ENCODE results near the gene RSPH1. TPM values are rescaled to one million over a fixed set of nuclear protein-coding genes. Genes with fewer than 3 reads are reported as not detected.

RSPH1 gene
- total RNA-seq (1 to 10 TPM in 1 of 5 donors, under 1 TPM in 3, not detected in 1; 0.37 to 8.9 (median 0.58) TPM), polyA plus RNA-seq (1 to 10 TPM; 1.8 to 2.9 (median 2.8) TPM)
- long read RNA-seq, donor 1, partial matches to known transcripts: 0 of 1 reads
- long read RNA-seq, donor 1, other reads (novel, unspliced or antisense): 0 of 1 reads
- long read RNA-seq, donor 2, partial matches to known transcripts: 0 of 3 reads
- long read RNA-seq, donor 2, other reads (novel, unspliced or antisense): 0 of 3 reads
- long read RNA-seq, donor 3: 0 reads
- long read RNA-seq, donor 4: 0 reads
- long read RNA-seq, donor 5, partial matches to known transcripts: 0 of 1 reads
- long read RNA-seq, donor 5, other reads (novel, unspliced or antisense): 0 of 1 reads
- long read RNA-seq, donor 6, partial matches to known transcripts: 0 of 1 reads
- long read RNA-seq, donor 6, other reads (novel, unspliced or antisense): 0 of 1 reads
- long read RNA-seq, donor 7, partial matches to known transcripts: 0 of 2 reads
- long read RNA-seq, donor 7, other reads (novel, unspliced or antisense): 0 of 2 reads
- long read RNA-seq, donor 8, partial matches to known transcripts: 0 of 1 reads
- long read RNA-seq, donor 8, other reads (novel, unspliced or antisense): 0 of 1 reads
- long read RNA-seq, donor 9, partial matches to known transcripts: 0 of 1 reads
- long read RNA-seq, donor 9, other reads (novel, unspliced or antisense): 0 of 1 reads
- long read RNA-seq, donor 10, partial matches to known transcripts: 0 of 1 reads
- long read RNA-seq, donor 10, other reads (novel, unspliced or antisense): 0 of 1 reads

- Histone ChIP-seq H3K4me1 (peaks cover 11 to 31% (median 18%) of the 10 kb centered on the region in 4 donors), H3K4me3 (peak within 1 kb of the TSS; percentile 62 to 68 (median 64)), H3K9me3 (no peaks in the 10 kb centered on the region), H3K27me3 (no peaks in the 10 kb centered on the region), H3K27ac (peak within 1 kb of the TSS; percentile 86 to 95 (median 88)), H3K36me3 (no peaks in the 10 kb centered on the region)
- WGBS, 5 donors: 0 to 1% (median 0%) methylated on average over 36 to 58 of the region's 58 CpGs
- TF ChIP-seq POLR2A (IDR thresholded peaks at IDR 0.05): peak in 1 of 4 donors; percentile 54
- TF ChIP-seq POLR2AphosphoS5 (IDR thresholded peaks at IDR 0.05): peak; percentile 69 to 71 (median 70)
- TF ChIP-seq, protein P1, sequence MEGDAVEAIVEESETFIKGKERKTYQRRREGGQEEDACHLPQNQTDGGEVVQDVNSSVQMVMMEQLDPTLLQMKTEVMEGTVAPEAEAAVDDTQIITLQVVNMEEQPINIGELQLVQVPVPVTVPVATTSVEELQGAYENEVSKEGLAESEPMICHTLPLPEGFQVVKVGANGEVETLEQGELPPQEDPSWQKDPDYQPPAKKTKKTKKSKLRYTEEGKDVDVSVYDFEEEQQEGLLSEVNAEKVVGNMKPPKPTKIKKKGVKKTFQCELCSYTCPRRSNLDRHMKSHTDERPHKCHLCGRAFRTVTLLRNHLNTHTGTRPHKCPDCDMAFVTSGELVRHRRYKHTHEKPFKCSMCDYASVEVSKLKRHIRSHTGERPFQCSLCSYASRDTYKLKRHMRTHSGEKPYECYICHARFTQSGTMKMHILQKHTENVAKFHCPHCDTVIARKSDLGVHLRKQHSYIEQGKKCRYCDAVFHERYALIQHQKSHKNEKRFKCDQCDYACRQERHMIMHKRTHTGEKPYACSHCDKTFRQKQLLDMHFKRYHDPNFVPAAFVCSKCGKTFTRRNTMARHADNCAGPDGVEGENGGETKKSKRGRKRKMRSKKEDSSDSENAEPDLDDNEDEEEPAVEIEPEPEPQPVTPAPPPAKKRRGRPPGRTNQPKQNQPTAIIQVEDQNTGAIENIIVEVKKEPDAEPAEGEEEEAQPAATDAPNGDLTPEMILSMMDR (IDR thresholded peaks at IDR 0.05): no peak
- DNase-seq: peak; percentile 100
- intact Hi-C loops (cut with DNase I; ENCODE audit: low total_unique reads): no loop called here
Measured at GRCh38 chr21:42496120-42496838, at the start of gene RSPH1. Gene RSPH1, minus strand, starts transcription at chr21:42496224. Its CDS starts 38 bp downstream, at chr21:42496186.

GRCh38 chr21:42545745-42546144, 49.7 kb upstream of the RSPH1 start:
- no peak for TF ChIP-seq POLR2AphosphoS5 (IDR thresholded peaks at IDR 0.05)
- no peak for TF ChIP-seq EP300 (IDR thresholded peaks at IDR 0.05)
- no peak for TF ChIP-seq POLR2A (IDR thresholded peaks at IDR 0.05)
- TF ChIP-seq, protein P1 (IDR thresholded peaks at IDR 0.05): no peak
- intact Hi-C loops (cut with DNase I; ENCODE audit: low total_unique reads): no loop called here
- H3K27me3 ChIP-seq: no peaks in the 10 kb centered on the region
- H3K9me3 ChIP-seq: no peaks in the 10 kb centered on the region
- H3K36me3 ChIP-seq: peaks cover 53 to 94% (median 90%) of the 10 kb centered on the region in 4 donors
- H3K27ac ChIP-seq: no peak overlapping the region
- DNase-seq: no peak
- H3K4me1 ChIP-seq: peaks cover 0 to 4% (median 0%) of the 10 kb centered on the region in 4 donors
- 67 to 80% (median 76%) methylated on average over 5 to 8 of the region's 8 CpGs for WGBS, 5 donors
- H3K4me3 ChIP-seq: no peak overlapping the region

GRCh38 chr21:42545317-42545716, 49.3 kb upstream of the RSPH1 start:
- TF ChIP-seq EP300 (IDR thresholded peaks at IDR 0.05) (no peak), POLR2AphosphoS5 (IDR thresholded peaks at IDR 0.05) (no peak), POLR2A (IDR thresholded peaks at IDR 0.05) (no peak)
- TF ChIP-seq, protein P1 (IDR thresholded peaks at IDR 0.05): no peak
- Histone ChIP-seq H3K4me1 (no peaks in the 10 kb centered on the region), H3K4me3 (no peak overlapping the region), H3K27me3 (no peaks in the 10 kb centered on the region), H3K27ac (peak overlapping the region in 1 of 5 donors; percentile 1), H3K36me3 (peaks cover 56 to 98% (median 94%) of the 10 kb centered on the region in 4 donors), H3K9me3 (no peaks in the 10 kb centered on the region)
- no peak for DNase-seq
- WGBS, 5 donors: 82 to 94% (median 91%) methylated on average over 4 of the region's 4 CpGs
- intact Hi-C loops (cut with DNase I; ENCODE audit: low total_unique reads): no loop called here

GRCh38 chr21:42544544-42544943, 48.5 kb upstream of the RSPH1 start:
- no peak for DNase-seq
- TF ChIP-seq EP300 (IDR thresholded peaks at IDR 0.05) (no peak), POLR2A (IDR thresholded peaks at IDR 0.05) (no peak), POLR2AphosphoS5 (IDR thresholded peaks at IDR 0.05) (no peak)
- TF ChIP-seq, protein P1 (IDR thresholded peaks at IDR 0.05): no peak
- H3K27ac ChIP-seq: no peak overlapping the region
- peaks cover 56 to 100% (median 99%) of the 10 kb centered on the region in 4 donors for H3K36me3 ChIP-seq
- no peaks in the 10 kb centered on the region for H3K9me3 ChIP-seq
- WGBS, 5 donors: 86 to 93% (median 87%) methylated on average over 8 of the region's 8 CpGs
- no peaks in the 10 kb centered on the region for H3K27me3 ChIP-seq
- peaks cover 0 to 8% (median 6%) of the 10 kb centered on the region in 4 donors for H3K4me1 ChIP-seq
- intact Hi-C loops (cut with DNase I; ENCODE audit: low total_unique reads): no loop called here
- no peak overlapping the region for H3K4me3 ChIP-seq
